CD8-positive, alpha-beta memory T cell (primary cell): Measurements from ENCODE around the gene LCLAT1. TPM values are rescaled to one million over a fixed set of nuclear protein-coding genes. Genes with fewer than 3 reads are reported as not detected.
A peak's percentile ranks its signal among the peaks of the same experiment; 100 is the strongest.

ENCODE experiments used
- CTCF ChIA-PET: fragments of 350-600 bp; sonication (Branson Sonifier 250); formaldehyde crosslinking; loops from one replicate; lab custom pipeline; 2021; ENCODE audit warnings: antibody characterized with exemption; lab: Charles Lee
- POLR2A ChIA-PET: fragments of 350-600 bp; sonication (Branson Sonifier 250); formaldehyde crosslinking; loops from one replicate; lab custom pipeline; 2021; ENCODE audit warnings: antibody characterized with exemption; lab: Charles Lee
- DNase-seq, 5 donors: peaks; one replicate each; pipeline versions ENCODE4 v3.0.0 to v3.0.0-alpha.2; 2020 to 2022; ENCODE audit warnings: mixed read lengths in 1 of 5
- H3K27ac ChIP-seq: one replicate; pipeline ENCODE4 v1.7.0; 2013; ENCODE audit warnings: low read depth, mild to moderate bottlenecking, low read length, moderate library complexity
- H3K27me3 ChIP-seq: 2 replicates; pipeline ENCODE4 v1.7.0; 2013; ENCODE audit warnings: low read length, mild to moderate bottlenecking; ENCODE audit not compliant: insufficient read depth, poor library complexity, severe bottlenecking
- H3K36me3 ChIP-seq: 2 replicates; pipeline ENCODE4 v1.7.0; 2013; ENCODE audit warnings: mild to moderate bottlenecking, low read length, moderate library complexity; ENCODE audit not compliant: insufficient read depth
- H3K4me1 ChIP-seq: 2 replicates; pipeline ENCODE4 v1.7.0; 2013; ENCODE audit warnings: mild to moderate bottlenecking, low read length, moderate library complexity; ENCODE audit not compliant: insufficient read depth
- H3K4me3 ChIP-seq: 2 replicates; pipeline ENCODE4 v1.7.0; 2013; ENCODE audit warnings: mild to moderate bottlenecking, low read length
- H3K9me3 ChIP-seq: 2 replicates; pipeline ENCODE4 v1.7.0; 2013; ENCODE audit warnings: mild to moderate bottlenecking, low read length
- H3K27ac Mint-ChIP-seq, 8 donors: one replicate each; pipeline ENCODE4 v1.8.0; 2020 to 2021; ENCODE audit warnings: mixed read lengths in 8 of 8, mild to moderate bottlenecking in 6 of 8, inconsistent platforms in 3 of 8, moderate library complexity in 3 of 8
- H3K27me3 Mint-ChIP-seq, 2 donors: one replicate each; pipeline ENCODE4 v1.8.0; 2020 to 2021; ENCODE audit warnings: mixed read lengths in 2 of 2, mild to moderate bottlenecking in 1 of 2, moderate library complexity in 1 of 2
- H3K36me3 Mint-ChIP-seq, 3 donors: one replicate each; pipeline ENCODE4 v1.8.0; 2020 to 2021; ENCODE audit warnings: mixed read lengths in 3 of 3, inconsistent platforms in 1 of 3, mild to moderate bottlenecking in 1 of 3
- H3K4me1 Mint-ChIP-seq, 3 donors: one replicate each; pipeline ENCODE4 v1.8.0; 2020 to 2021; ENCODE audit warnings: mixed read lengths in 3 of 3, inconsistent platforms in 1 of 3, mild to moderate bottlenecking in 1 of 3
- H3K4me3 Mint-ChIP-seq, 7 donors: one replicate each; pipeline ENCODE4 v1.8.0; 2020 to 2021; ENCODE audit warnings: mixed read lengths in 7 of 7, mild to moderate bottlenecking in 6 of 7, moderate library complexity in 4 of 7, inconsistent platforms in 2 of 7
- H3K9me3 Mint-ChIP-seq, 5 donors: one replicate each; pipeline ENCODE4 v1.8.0; 2020 to 2022; ENCODE audit warnings: mixed read lengths in 5 of 5, mild to moderate bottlenecking in 3 of 5, moderate library complexity in 2 of 5, inconsistent platforms in 1 of 5
- polyA plus RNA-seq: library from polyadenylated mRNA; unstranded; fragments of 300-500 nt; fragmentation: Illumina TruSeq; gene quantifications from one replicate; pipeline ENCODE4 v1.2.3, GENCODE V29; 2021
- total RNA-seq, 2 experiments: library from RNA; stranded (reverse); gene quantifications; one replicate each; pipeline ENCODE4 v1.2.3, GENCODE V29; 2021

LCLAT1 gene
- total and polyA plus RNA-seq, 3 experiments from 2014 or later: 18.0 to 31.0 (median 29.9) TPM

DNA sequence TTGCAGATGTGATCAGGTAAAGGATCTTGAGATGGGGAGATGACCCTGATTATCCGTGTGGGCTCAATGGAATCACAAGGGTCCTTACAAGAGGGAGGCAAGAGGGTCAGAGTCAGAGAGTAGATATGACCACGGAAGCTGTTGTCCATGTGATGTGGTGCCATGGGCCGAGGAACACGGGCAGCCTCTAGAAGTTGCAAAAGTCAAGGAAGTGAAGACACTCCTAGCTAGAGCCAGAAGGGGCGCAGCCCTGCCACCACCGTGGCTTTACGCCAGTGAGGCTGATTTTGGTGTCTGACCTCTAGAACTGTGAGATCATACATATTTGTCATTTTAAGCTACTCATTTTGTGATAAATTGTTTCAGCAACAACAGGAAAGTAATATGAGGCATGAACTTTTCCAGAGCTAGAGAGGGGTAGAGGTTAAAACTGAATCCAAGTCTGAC lies 245.8 kb downstream of the LCLAT1 start:
- no peaks in the 10 kb centered on the region for H3K27me3 ChIP-seq
- no peaks in the 10 kb centered on the region for H3K36me3 ChIP-seq
- no peak for DNase-seq
- Mint-ChIP-seq H3K4me1 (no peaks in the 10 kb centered on the region), H3K27me3 (peaks cover 6 to 9% of the 10 kb centered on the region in 2 donors), H3K9me3 (no peaks in the 10 kb centered on the region), H3K36me3 (no peaks in the 10 kb centered on the region), H3K27ac (peak overlapping the region in 2 of 8 donors; percentile 47 to 61), H3K4me3 (no peak overlapping the region)
- H3K27ac ChIP-seq: no peak overlapping the region
- ChIA-PET POLR2A (no interaction called here), CTCF (interaction anchor here (0.9 to 2.0 kb wide), 3 partner anchors 20 to 528 kb away, joined by 3 to 5 read pairs (median 3); no protein-coding TSS in a partner anchor)
- H3K4me1 ChIP-seq: no peaks in the 10 kb centered on the region
- no peak overlapping the region for H3K4me3 ChIP-seq
- no peaks in the 10 kb centered on the region for H3K9me3 ChIP-seq

Other genes with a start within 250 kb of the LCLAT1 start
- 100 to 1,000 TPM; 115 to 121 TPM for gene LBH, start 215.7 kb upstream of the LCLAT1 start, total RNA-seq
- 156 TPM for gene LBH, start 215.7 kb upstream of the LCLAT1 start, polyA plus RNA-seq